Measurements from ENCODE around the gene PGAM2.
A peak's percentile ranks its signal among the peaks of the same experiment; 100 is the strongest.

Gene PGAM2

DNA sequence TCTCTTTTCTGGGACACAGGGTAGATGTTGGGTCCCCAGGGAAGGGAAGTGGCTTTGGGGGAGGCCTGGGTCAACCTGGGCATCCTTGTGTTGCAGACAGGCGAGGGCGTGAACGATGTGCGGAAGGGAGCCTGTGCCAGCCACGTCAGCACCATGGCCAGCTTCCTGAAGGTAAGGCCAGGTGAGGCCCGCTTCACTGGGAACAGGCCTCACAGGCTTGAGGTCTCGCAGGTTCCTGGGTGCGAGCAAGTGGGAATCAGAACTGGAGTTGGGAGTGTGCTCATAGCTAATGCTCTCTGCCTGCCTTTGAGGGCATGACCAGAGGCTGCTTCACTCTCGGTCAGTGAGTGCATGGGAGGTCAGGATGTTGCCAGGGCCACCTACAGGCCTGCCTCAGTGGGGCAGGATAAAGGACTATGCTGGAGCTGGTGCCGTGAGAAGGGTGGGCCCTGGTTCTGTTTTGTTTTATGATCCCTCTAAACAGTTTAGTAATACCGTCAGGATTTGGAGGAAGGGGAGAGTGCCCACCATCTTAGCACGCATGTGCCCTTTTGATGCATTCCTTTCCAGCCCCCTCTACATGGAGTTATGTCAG is 12.5 kb downstream of the PGAM2 start:
- Histone ChIP-seq H3K27me3 (no peaks in the 10 kb centered on the region), H3K4me1 (ENCODE audit: control insufficient read depth in 1 of 2, insufficient read depth in 1 of 2, low read depth in 1 of 2, low read length in 1 of 2) (peaks cover 31 to 36% of the 10 kb centered on the region in 2 experiments), H3K4me3 (ENCODE audit: low read depth in 1 of 2, low read length in 1 of 2) (no peak overlapping the region), H3K27ac (peak overlapping the region; percentile 99), H3K9me3 (no peaks in the 10 kb centered on the region), H3K36me3 (peaks cover 90% of the 10 kb centered on the region)
- TF ChIP-seq, protein P1, sequence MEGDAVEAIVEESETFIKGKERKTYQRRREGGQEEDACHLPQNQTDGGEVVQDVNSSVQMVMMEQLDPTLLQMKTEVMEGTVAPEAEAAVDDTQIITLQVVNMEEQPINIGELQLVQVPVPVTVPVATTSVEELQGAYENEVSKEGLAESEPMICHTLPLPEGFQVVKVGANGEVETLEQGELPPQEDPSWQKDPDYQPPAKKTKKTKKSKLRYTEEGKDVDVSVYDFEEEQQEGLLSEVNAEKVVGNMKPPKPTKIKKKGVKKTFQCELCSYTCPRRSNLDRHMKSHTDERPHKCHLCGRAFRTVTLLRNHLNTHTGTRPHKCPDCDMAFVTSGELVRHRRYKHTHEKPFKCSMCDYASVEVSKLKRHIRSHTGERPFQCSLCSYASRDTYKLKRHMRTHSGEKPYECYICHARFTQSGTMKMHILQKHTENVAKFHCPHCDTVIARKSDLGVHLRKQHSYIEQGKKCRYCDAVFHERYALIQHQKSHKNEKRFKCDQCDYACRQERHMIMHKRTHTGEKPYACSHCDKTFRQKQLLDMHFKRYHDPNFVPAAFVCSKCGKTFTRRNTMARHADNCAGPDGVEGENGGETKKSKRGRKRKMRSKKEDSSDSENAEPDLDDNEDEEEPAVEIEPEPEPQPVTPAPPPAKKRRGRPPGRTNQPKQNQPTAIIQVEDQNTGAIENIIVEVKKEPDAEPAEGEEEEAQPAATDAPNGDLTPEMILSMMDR (IDR thresholded peaks at IDR 0.05) = no peak

DNA sequence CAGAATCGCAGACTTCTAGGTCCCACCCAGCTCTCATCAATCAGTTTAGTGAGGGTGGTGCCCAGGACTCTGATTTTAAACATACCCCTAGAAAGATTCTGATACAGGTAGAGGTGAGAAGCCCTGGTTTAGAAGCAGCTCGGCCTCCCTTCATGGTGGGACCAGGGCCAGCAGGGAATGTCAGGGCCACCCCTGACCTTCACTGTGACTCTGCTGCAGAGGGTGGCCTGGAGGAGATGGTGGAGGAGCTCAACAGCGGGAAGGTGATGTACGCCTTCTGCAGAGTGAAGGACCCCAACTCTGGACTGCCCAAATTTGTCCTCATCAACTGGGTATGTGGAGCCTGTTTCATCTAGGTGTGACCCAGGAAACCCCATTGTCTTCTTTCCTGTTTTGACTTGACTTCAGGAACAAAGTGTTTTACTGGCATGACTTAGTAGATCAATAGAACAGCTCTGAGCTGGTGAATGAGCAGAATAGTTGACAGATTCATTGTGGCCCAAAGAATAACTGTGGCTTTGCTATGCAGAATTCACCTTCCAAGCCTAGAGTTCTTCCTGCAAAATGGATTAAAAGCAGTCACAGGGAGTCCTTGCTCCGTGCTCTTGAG is 13.7 kb downstream of the PGAM2 start:
- TF ChIP-seq, protein P1 (IDR thresholded peaks at IDR 0.05) = no peak
- peaks cover 79% of the 10 kb centered on the region for H3K36me3 ChIP-seq
- H3K9me3 ChIP-seq = no peaks in the 10 kb centered on the region
- no peak overlapping the region for H3K4me3 ChIP-seq (ENCODE audit: low read depth in 1 of 2, low read length in 1 of 2)
- peaks cover 43 to 47% of the 10 kb centered on the region in 2 experiments for H3K4me1 ChIP-seq (ENCODE audit: control insufficient read depth in 1 of 2, insufficient read depth in 1 of 2, low read depth in 1 of 2, low read length in 1 of 2)
- no peaks in the 10 kb centered on the region for H3K27me3 ChIP-seq
- H3K27ac ChIP-seq = peak overlapping the region; percentile 99

DNA sequence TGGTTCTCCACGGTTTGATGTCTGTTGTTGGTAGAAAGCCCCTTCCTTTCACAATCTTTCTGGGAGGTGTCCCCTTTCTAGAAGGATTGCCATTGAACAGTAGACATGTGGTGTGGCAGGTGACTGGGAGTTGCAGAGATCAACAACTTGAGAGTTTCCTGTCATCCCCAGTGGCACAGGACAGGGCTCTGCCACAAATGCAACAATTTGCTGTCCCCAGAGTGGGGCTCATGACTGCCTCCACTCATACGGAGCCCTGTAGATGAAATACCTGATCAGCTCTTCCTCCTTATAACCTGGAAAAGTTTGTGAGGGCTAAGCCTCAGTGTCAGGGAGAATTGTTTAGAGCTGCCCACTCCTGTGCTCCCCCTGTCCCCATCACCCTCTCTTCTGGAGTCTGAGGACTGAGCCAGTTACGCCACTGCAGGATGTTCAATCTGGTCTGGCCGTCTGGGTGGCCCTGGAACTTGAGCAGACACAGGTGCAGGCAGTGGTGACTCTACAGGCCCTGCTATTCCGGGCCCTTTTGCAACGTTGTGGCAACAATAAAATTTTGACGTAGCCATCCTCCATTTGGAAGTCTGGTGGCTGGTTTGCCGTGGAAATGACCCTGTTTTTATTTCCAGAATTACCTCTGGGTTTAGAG is 14.3 kb downstream of the PGAM2 start:
- H3K9me3 ChIP-seq = no peaks in the 10 kb centered on the region
- H3K27ac ChIP-seq = peak overlapping the region; percentile 99
- TF ChIP-seq, protein P1 (IDR thresholded peaks at IDR 0.05) = no peak
- H3K27me3 ChIP-seq = no peaks in the 10 kb centered on the region
- H3K4me1 ChIP-seq (ENCODE audit: control insufficient read depth in 1 of 2, insufficient read depth in 1 of 2, low read depth in 1 of 2, low read length in 1 of 2) = peaks cover 50 to 54% of the 10 kb centered on the region in 2 experiments
- peaks cover 72% of the 10 kb centered on the region for H3K36me3 ChIP-seq
- H3K4me3 ChIP-seq (ENCODE audit: low read depth in 1 of 2, low read length in 1 of 2) = no peak overlapping the region

DNA sequence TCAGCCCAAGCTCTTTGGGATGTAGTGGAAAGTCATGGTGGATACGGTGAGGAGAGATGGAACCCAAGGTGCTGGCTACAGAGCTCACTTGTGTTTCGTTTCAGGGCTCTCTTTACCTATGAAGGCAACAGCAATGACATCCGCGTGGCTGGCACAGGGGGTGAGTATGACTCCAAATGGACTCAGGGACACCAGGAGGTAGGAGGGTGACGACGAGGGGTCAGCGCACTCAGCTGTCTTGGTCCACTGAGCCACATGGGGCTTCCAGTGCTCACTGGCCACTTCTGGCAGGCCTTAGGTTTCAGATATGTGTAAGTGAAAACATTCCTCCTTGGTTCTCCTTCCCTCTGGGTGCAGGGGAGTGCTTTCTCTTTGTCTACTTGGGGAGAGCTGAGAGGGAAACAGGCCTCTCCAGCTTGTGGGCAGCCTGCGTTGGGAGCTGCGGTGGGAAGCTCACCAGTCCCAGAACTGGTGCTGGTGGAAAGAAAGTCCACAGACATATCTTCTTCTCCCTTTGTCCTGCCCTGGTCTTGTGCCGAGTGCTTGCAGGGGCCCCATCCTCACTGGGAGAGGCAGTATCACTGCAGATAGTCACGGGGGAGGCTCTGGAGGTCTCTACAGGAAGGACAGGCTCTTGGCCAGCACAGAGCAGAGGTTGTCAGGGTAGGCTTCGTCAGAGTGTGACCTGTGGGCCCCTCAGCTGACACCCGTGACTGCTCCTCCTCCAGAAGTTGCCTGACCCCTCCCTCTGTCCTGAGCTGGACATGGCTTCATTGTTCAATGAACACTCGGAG is 15.0 kb downstream of the PGAM2 start:
- Histone ChIP-seq H3K27ac (peak overlapping the region; percentile 99), H3K36me3 (peaks cover 69% of the 10 kb centered on the region), H3K4me3 (ENCODE audit: low read depth in 1 of 2, low read length in 1 of 2) (no peak overlapping the region), H3K27me3 (no peaks in the 10 kb centered on the region), H3K9me3 (no peaks in the 10 kb centered on the region), H3K4me1 (ENCODE audit: control insufficient read depth in 1 of 2, insufficient read depth in 1 of 2, low read depth in 1 of 2, low read length in 1 of 2) (peaks cover 57 to 61% of the 10 kb centered on the region in 2 experiments)
- TF ChIP-seq, protein P1 (IDR thresholded peaks at IDR 0.05) = no peak

DNA sequence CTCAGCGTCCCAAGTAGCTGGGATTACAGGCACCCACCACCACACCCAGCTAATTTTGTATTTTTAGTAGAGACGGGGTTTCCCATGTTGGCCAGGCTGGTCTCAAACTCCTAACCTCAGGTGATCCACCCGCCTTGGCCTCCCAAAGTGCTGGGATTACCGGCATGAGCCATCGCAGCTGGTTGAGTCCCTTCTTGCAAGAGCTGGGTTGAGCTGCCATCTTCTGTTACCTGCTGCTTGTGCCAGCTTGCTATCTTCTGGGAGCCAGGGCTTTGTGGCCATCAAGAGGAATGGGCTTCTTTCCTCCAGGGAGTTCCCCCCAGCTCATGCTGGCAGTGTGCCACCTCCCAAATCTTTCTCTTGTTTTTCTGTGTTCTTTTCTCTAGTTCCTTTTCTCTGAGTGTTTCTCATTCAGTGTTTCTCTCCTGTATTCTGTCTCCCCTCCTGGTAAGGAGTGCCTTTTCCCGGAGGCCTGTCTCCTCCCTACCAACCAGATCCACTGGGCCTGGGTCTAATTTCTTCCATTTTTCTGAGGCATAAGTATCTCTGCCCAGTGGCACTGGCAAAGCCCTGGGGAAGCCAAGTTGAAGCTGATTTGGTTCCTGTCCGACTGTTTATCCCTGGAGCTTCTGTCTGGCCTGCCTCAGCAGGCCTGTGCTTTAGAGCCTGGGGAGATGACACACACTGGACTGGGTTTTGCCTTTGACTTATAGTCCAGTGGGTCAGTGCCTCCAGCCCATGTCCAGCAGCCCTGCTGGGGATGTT is 17.2 kb downstream of the PGAM2 start:
- peak overlapping the region; percentile 99 for H3K27ac ChIP-seq
- no peaks in the 10 kb centered on the region for H3K27me3 ChIP-seq
- H3K4me1 ChIP-seq (ENCODE audit: control insufficient read depth in 1 of 2, insufficient read depth in 1 of 2, low read depth in 1 of 2, low read length in 1 of 2) = peaks cover 75 to 77% of the 10 kb centered on the region in 2 experiments
- TF ChIP-seq, protein P1 (IDR thresholded peaks at IDR 0.05) = no peak
- peaks cover 48% of the 10 kb centered on the region for H3K36me3 ChIP-seq
- H3K9me3 ChIP-seq = no peaks in the 10 kb centered on the region
- H3K4me3 ChIP-seq (ENCODE audit: low read depth in 1 of 2, low read length in 1 of 2) = peak overlapping the region; percentile 6 to 18

All from neutrophil (primary cell).